GM12801 (cell line): Measurements from ENCODE around the gene THSD4.

Experiments
- TF ChIP-seq, protein P1 (sequence below): IDR thresholded peaks from one replicate; pipeline ENCODE4 v1.5.1; 2011; ENCODE audit warnings: control low read depth; ENCODE audit not compliant: insufficient read length; ENCODE audit errors: extremely low read depth

The THSD4 gene

DNA sequence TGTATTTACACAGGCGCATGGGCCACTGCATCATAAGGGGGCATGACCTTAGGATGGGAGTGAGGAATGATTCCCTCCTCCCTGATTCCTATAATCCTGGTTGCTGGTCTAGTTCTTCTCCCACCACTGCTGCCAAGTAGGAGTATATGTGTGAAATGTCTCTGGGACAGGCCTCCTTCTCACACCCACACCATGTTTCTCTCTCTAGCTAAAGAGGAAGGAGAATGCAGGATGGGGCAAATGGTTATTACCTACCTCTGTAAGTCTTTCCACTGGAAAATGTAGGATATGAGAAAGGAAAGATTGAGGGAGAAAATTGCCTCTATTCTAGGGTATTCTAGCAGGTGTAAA, 159.2 kb downstream of the THSD4 start:
- TF ChIP-seq, protein P1, sequence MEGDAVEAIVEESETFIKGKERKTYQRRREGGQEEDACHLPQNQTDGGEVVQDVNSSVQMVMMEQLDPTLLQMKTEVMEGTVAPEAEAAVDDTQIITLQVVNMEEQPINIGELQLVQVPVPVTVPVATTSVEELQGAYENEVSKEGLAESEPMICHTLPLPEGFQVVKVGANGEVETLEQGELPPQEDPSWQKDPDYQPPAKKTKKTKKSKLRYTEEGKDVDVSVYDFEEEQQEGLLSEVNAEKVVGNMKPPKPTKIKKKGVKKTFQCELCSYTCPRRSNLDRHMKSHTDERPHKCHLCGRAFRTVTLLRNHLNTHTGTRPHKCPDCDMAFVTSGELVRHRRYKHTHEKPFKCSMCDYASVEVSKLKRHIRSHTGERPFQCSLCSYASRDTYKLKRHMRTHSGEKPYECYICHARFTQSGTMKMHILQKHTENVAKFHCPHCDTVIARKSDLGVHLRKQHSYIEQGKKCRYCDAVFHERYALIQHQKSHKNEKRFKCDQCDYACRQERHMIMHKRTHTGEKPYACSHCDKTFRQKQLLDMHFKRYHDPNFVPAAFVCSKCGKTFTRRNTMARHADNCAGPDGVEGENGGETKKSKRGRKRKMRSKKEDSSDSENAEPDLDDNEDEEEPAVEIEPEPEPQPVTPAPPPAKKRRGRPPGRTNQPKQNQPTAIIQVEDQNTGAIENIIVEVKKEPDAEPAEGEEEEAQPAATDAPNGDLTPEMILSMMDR: no peak

DNA sequence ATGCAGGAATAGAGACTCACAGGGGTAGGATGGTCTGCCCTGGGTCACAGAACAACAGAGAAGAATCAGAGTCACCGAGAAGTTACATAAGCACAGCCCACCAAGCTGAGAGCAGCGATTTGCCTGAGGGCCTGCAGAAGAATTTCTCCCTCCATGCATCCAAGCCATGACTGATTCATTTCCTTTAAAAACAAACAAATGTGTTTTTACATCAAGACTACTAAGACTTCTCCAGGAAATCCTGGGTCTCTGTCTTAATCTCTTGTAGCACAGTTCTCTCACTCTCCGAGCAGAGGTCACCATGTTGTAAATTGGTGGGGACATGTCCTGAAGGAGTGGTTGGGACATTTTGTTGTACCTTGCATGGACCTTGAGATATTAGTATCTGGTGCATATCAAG, 159.8 kb downstream of the THSD4 start:
- TF ChIP-seq, protein P1: no peak

DNA sequence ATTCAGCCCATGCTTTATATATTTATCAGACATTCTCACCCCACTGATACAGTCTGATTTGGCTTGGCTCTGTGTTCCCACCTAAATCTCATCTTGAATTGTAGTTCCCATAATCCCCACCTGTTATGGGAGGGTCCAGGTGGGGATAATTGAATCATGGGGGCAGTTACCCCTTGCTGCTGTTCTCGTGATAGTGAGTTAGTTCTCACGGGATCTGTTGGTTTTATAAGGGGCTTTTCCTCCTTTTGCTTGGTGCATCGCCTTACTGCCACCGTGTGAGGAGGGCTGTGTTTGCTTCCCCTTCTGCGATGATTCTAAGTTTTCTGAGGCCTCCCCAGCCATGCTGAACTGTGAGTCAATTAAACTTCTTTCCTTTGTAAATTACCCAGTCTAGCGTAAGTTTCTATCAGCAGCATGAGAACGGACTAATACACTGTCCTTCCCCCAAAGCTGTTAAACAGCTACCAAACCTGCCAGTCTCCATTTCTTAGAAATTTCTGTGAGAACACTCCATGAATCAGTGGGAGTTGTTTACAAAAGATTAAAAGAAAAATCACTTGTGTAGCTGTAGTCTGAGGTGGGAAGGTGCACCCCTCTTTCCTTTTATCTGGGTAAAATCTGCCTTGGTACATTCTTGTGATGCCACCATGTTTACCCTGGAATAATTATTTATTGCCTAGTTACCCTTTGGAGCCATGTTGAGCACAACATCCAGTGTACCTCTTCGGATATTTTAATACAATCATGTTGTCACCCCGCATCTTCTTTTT, 160.5 kb downstream of the THSD4 start:
- TF ChIP-seq, protein P1: no peak

DNA sequence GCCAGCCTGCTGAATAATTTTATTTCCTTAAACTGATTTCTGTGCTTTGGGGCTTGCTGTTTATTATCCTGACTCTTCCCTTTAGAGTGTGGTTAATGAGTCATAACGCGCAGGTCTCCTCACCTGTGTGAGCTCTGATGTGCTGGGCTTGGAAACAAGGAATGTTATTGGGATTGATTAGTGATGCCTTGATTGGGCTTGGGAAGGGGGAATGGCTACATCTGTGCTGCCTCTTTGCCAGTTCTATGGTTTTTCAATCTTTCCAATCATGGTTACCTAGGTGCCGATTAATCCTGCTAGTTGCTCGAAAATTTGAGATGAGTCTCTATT, 161.0 kb downstream of the THSD4 start:
- TF ChIP-seq, protein P1: no peak

DNA sequence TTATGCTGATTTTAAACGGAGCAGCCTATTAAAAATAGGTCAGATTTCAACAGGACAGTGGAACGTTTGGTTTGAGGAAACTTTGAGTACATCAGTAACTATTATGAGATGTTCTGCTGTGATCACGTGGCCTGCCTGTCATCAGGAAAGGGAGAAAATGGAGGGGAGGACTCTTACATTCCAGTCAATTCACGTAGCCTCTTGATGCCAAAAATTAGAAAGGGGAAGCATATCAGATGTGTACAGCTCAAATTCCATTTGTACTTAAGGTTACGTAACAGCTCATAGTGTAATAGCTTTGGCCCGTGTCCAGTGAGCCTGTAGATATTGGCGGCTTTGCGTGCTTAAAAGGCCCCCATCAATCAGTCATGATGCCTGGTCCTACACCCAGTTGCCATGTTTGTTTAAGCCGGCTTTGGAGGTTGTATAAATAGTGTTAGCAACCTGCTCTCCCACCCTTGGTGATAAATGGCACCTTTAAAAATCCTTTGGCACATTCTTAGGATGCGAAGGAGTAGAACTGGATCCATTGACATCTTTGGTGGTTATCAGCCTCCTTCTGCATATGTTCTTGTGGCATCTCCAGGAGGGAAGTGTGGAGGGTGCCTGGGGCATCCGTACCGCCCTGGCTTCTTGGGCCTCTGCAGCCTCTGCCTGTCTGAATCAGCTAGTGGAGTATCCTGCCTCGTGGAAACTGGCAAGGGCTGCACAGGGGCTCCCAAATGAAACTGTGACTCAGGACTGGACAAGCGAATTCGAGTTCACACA, 163.9 kb downstream of the THSD4 start:
- TF ChIP-seq, protein P1: no peak

DNA sequence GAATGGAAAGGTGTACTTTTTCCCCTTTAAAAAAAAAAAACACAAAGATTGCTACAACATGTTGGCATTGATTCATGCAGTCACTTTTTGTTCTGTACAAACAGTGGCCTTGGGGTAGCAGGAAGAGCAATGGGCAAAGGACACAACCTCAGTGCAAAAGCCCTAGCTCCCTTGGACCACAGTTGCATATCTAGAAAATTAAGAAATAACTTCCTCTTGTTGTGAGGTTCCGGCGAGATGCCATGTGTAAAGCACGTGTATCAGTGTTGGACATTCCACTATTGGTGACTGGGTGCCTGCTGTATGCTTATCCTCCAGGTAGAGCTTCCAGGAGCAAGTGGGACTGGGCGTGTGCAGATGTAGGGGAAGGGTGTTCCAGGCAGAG, 164.5 kb downstream of the THSD4 start:
- TF ChIP-seq, protein P1: no peak

DNA sequence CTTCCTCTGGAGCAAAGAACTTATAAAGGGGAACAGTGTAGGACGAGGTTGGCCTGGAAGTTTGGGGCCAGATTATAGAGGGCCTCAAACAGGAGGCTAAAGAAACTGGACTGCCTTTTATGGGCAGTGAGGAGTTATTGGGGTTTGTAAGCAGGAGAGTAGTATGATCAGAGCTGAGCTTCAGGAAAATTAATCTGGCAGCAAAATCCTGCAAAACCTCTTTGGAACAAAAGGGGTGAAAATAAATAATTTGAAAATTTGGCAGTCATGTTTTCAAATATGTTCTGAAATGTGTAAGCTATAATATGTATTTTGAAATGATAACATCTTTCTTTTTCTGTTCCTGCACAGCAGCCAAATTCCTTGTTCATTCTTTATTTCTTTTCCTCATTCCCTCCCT, 164.9 kb downstream of the THSD4 start:
- TF ChIP-seq, protein P1: no peak
